VCaP (cell line): ENCODE results near the gene YPEL1.
"Not testable (repeated sequence)": the region's sequence is repeated elsewhere in the genome, so short reads cannot be mapped to it uniquely, and the experiment has no call there.

Source experiments
- H3K27ac ChIP-seq: fragments of 450-650 bp; 2 replicates; pipeline ENCODE4 v1.5.1; 2017
- TF ChIP-seq, protein P1 (sequence below): fragments of 450-650 bp; conservative IDR thresholded peaks from 2 replicates; pipeline ENCODE4 v1.5.1; 2017; ENCODE audit warnings: mild to moderate bottlenecking, moderate library complexity

YPEL1 gene

GRCh38 chr22:21745948-21746347 is 10.4 kb upstream of the YPEL1 start:
- no peak overlapping the region for H3K27ac ChIP-seq
- TF ChIP-seq, protein P1, sequence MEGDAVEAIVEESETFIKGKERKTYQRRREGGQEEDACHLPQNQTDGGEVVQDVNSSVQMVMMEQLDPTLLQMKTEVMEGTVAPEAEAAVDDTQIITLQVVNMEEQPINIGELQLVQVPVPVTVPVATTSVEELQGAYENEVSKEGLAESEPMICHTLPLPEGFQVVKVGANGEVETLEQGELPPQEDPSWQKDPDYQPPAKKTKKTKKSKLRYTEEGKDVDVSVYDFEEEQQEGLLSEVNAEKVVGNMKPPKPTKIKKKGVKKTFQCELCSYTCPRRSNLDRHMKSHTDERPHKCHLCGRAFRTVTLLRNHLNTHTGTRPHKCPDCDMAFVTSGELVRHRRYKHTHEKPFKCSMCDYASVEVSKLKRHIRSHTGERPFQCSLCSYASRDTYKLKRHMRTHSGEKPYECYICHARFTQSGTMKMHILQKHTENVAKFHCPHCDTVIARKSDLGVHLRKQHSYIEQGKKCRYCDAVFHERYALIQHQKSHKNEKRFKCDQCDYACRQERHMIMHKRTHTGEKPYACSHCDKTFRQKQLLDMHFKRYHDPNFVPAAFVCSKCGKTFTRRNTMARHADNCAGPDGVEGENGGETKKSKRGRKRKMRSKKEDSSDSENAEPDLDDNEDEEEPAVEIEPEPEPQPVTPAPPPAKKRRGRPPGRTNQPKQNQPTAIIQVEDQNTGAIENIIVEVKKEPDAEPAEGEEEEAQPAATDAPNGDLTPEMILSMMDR = no peak

GRCh38 chr22:21744917-21745316 is 9.3 kb upstream of the YPEL1 start:
- H3K27ac ChIP-seq = not testable (repeated sequence)

- no peak overlapping the region for H3K27ac ChIP-seq
- TF ChIP-seq, protein P1 = no peak
Measured at GRCh38 chr22:21741790-21742189, 6.2 kb upstream of the YPEL1 start.

GRCh38 chr22:21741059-21741458 is 5.5 kb upstream of the YPEL1 start:
- no peak overlapping the region for H3K27ac ChIP-seq
- TF ChIP-seq, protein P1 = no peak

- TF ChIP-seq, protein P1 = no peak
- no peak overlapping the region for H3K27ac ChIP-seq
Measured at GRCh38 chr22:21739828-21740377, 4.3 kb upstream of the YPEL1 start.

DNA sequence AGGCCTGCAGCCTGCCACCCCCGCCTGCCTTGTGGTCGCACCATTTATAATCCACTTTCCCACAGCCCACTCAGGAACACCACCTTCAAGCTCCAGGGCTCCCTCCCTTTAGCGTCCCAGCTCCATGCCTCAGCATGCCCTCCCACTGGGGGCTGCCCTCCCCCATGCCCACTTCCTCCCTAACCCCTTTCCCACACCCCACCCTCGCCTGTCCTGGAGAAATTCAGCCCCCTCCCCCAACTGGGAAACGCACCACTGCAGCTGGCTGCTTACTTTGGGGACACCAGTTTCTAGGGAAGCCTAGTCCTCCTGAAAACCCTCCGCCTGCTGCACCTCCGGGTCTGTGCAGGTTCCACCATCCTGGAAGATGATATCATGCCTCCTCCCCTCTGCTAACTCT is 3.4 kb upstream of the YPEL1 start:
- TF ChIP-seq, protein P1 = no peak
- H3K27ac ChIP-seq = no peak overlapping the region

DNA sequence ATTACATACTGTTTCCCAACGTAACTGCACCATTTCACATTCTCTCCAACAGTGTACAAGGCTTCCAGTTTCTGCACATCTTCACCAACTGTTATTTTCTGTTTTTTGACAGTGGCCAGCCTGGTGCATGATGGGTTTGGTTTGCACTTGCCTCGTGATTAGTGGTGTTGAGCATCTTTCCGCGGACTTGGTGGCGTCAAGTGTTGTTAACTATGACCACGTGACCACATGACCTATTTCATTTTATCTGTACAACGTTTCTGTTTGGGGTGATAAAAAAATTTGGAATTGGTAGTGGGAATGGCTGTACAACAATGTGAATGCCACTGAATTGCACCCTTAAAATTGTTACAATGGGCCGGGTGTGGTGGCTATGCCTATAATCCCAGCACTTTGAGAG is 2.5 kb upstream of the YPEL1 start:
- TF ChIP-seq, protein P1 = no peak

GRCh38 chr22:21736948-21737347 is 1.4 kb upstream of the YPEL1 start:
- TF ChIP-seq, protein P1 = no peak
- no peak overlapping the region for H3K27ac ChIP-seq

More for the DNA sequence above, 2.5 kb upstream of the YPEL1 start:
- no peak overlapping the region for H3K27ac ChIP-seq
